ENCODE measurements around the gene ELL. TPM values are rescaled to one million over a fixed set of nuclear protein-coding genes. Genes with fewer than 3 reads are reported as not detected.
"Not testable (repeated sequence)": the region's sequence is repeated elsewhere in the genome, so short reads cannot be mapped to it uniquely, and the experiment has no call there.

The ELL gene
- total RNA-seq, 6 experiments from 2014 or later, result 15.7 to 17.8 (median 16.4) TPM

DNA sequence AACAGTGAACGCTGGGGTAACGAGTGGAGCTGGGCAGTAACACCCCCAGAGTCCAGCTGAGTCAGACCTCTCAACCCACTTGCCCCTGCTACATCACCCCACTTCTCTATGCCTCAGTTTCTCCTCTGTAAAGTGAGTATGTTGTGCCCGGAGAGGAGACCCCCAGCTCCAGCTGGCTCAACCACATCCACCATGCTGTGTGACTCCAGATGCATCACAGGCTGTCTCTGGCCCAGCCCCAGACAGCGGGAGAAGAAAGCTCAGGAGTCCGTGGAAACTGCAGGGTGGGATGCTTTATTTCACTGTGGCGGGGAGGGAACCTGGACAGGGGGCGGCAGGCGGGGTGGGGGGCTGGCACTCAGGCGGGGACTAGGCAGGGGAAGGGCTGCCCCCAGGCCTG lies 9.6 kb upstream of the ELL start:
- H3K36me3 Mint-ChIP-seq (ENCODE audit: low read depth), result peaks cover 17% of the 10 kb centered on the region
- H3K4me1 Mint-ChIP-seq (ENCODE audit: low read depth), result peaks cover 1% of the 10 kb centered on the region; the same call in 1 of the 2 replicates
- no peaks in the 10 kb centered on the region for H3K9me3 Mint-ChIP-seq
- no peak for DNase-seq
- TF ChIP-seq, protein P1, sequence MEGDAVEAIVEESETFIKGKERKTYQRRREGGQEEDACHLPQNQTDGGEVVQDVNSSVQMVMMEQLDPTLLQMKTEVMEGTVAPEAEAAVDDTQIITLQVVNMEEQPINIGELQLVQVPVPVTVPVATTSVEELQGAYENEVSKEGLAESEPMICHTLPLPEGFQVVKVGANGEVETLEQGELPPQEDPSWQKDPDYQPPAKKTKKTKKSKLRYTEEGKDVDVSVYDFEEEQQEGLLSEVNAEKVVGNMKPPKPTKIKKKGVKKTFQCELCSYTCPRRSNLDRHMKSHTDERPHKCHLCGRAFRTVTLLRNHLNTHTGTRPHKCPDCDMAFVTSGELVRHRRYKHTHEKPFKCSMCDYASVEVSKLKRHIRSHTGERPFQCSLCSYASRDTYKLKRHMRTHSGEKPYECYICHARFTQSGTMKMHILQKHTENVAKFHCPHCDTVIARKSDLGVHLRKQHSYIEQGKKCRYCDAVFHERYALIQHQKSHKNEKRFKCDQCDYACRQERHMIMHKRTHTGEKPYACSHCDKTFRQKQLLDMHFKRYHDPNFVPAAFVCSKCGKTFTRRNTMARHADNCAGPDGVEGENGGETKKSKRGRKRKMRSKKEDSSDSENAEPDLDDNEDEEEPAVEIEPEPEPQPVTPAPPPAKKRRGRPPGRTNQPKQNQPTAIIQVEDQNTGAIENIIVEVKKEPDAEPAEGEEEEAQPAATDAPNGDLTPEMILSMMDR (IDR thresholded peaks at IDR 0.05), result no peak
- no peaks in the 10 kb centered on the region; the same call in 1 of the 2 replicates for H3K27me3 Mint-ChIP-seq (ENCODE audit: insufficient read depth)
- H3K4me3 Mint-ChIP-seq, result no peak overlapping the region
- no peak overlapping the region for H3K27ac Mint-ChIP-seq

DNA sequence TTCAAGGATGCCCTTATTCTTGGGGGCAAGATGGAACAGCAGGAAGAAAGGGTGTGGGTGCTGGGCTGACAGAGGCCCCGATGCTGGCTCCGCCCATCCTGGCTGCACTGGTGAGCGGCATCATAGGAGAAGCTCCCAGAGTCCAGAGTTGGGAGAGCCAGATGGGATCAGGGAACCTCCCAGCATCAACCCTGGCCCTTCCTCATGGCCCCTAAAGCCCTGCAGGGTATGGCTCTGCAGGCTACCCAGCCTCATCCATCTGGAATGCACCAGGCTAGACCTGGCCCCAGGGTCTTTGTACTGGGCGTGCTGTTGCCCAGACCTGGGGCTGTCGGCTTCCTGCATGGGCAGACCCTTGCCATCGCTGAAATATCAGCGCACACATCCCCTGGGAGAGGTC lies 7.9 kb upstream of the ELL start:
- DNase-seq, result no peak

DNA sequence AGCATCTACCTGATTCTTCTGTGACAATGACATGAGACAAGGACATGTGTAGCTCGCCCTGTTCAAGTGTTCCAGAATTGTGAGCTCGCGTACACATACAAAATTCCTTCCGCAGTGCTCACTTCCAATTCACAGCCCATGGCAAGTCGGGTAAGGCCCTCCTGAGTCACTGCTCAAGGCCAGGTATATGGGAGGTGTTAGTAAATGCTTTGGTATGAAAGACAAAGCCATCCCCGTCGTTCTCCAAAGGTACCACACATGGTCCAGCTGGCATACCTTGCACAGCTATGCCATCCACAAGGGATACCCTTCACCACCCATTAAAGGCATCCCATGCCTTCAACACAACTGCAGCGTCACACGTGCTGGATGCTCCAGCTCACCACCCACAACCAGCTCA lies 4.4 kb upstream of the ELL start:
- Mint-ChIP-seq H3K4me3 (no peak overlapping the region), H3K27ac (no peak overlapping the region), H3K27me3 (ENCODE audit: insufficient read depth) (no peaks in the 10 kb centered on the region), H3K4me1 (ENCODE audit: low read depth) (peaks cover 5% of the 10 kb centered on the region; the same call in 1 of the 2 replicates), H3K36me3 (ENCODE audit: low read depth) (peaks cover 2% of the 10 kb centered on the region; the same call in 1 of the 2 replicates), H3K9me3 (no peaks in the 10 kb centered on the region)
- TF ChIP-seq, protein P1 (IDR thresholded peaks at IDR 0.05), result no peak
- no peak for DNase-seq

More for the DNA sequence above, 7.9 kb upstream of the ELL start:
- Mint-ChIP-seq H3K4me1 (ENCODE audit: low read depth) (peaks cover 5% of the 10 kb centered on the region; the same call in 1 of the 2 replicates), H3K36me3 (ENCODE audit: low read depth) (peaks cover 11% of the 10 kb centered on the region; the same call in 1 of the 2 replicates), H3K27ac (no peak overlapping the region; the same call in 1 of the 2 replicates), H3K9me3 (no peaks in the 10 kb centered on the region), H3K4me3 (no peak overlapping the region), H3K27me3 (ENCODE audit: insufficient read depth) (no peaks in the 10 kb centered on the region; the same call in 1 of the 2 replicates)
- TF ChIP-seq, protein P1 (IDR thresholded peaks at IDR 0.05), result no peak

DNA sequence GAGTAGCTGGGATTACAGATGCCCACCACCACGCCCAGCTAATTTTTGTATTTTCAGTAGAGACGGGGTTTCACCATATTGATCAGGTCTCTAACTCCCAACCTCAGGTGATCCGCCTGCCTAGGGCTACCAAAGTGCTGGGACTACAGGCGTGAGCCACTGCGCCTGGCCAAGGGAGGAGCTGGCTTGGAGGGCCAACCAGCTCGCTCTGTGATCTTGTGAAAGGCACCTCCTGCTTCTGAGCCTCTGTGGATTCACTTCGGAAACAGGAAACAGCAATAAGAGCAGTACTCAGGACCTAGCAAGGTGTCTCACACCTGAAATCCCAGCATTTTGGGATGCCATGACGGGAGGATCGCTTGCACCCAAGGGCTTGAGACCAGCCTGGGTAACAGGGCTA lies 2.0 kb upstream of the ELL start:
- TF ChIP-seq, protein P1 (IDR thresholded peaks at IDR 0.05), result no peak
- Mint-ChIP-seq H3K27me3 (ENCODE audit: insufficient read depth) (peaks cover 2% of the 10 kb centered on the region; the same call in 1 of the 2 replicates), H3K27ac (no peak overlapping the region), H3K4me1 (ENCODE audit: low read depth) (peaks cover 18% of the 10 kb centered on the region), H3K9me3 (no peaks in the 10 kb centered on the region), H3K4me3 (no peak overlapping the region), H3K36me3 (ENCODE audit: low read depth) (peaks cover 7% of the 10 kb centered on the region)
- no peak for DNase-seq

DNA sequence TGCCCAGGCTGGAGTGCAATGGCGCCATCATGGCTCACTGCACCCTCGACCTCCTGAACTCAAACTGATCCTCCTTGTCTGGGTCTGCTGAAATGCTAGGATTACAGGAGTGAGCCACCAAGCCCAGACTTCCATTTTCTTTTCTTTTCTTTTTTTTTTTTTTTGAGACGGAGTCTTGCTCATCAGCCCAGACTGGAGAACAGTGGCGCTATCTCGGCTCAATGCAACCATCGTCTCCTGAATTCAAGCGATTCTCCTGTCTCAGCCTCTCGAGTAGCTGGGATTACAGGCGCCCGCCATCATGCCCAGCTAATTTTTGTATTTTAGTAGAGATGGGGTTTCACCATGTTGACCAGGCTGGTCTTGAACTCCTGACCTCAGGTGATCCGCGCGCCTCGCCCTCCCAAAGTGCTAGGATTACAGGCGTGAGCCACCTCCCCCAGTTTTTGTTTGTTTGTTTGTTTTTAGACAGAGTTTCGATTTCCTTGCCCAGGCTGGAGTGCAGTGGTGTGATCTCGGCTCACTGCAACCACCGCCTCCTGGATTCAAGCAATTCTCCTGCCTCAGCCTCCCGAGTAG lies 1.1 kb upstream of the ELL start:
- H3K9me3 Mint-ChIP-seq; DNase-seq; H3K36me3 Mint-ChIP-seq (ENCODE audit: low read depth); H3K27me3 Mint-ChIP-seq (ENCODE audit: insufficient read depth): not testable (repeated sequence)
- Mint-ChIP-seq H3K27ac (peak overlapping the region; percentile 95), H3K4me1 (ENCODE audit: low read depth) (peaks cover 19% of the 10 kb centered on the region), H3K4me3 (peak overlapping the region; percentile 65)

DNA sequence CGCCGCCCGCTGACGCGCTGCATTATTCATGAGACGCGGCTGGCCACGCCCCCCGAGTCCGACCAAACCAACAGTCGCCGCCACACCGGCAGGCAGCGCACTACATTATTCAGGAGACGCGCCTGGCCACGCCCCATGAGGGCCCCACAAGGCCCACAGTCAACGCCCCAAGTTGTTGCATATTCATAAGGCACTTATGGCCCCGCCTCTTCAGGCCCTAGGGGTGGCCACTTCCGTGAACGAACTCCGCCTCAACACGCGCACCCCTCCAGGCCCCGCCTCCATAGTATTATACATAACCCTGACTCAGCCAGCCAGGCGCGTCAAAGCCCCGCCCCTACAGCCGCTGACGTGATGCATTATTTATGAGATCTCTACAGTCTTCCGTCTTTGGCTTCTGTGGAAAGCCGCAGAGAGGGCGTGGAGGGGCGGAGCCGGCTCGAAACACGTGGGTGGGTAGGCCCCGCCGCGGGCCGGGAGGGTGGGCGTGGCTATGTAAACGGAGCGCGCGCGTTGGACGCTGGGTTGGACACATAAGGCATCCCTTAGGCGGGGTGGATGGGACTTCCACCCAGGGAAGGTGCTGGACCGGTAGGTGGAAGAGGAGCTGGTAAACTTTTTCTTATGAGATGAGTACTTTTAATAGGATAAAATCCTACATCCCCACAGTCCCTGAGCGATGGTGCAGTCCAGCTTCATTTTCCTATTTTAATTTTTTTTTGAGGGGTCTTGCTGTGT lies 423 bp upstream of the ELL start:
- Mint-ChIP-seq H3K9me3 (no peaks in the 10 kb centered on the region), H3K4me3 (peak overlapping the region; percentile 92), H3K36me3 (ENCODE audit: low read depth) (peaks cover 7% of the 10 kb centered on the region), H3K27me3 (ENCODE audit: insufficient read depth) (peaks cover 2% of the 10 kb centered on the region; the same call in 1 of the 2 replicates), H3K4me1 (ENCODE audit: low read depth) (peaks cover 19% of the 10 kb centered on the region), H3K27ac (peak overlapping the region; percentile 95)
- DNase-seq, result peak; percentile 100
- TF ChIP-seq, protein P1 (IDR thresholded peaks at IDR 0.05), result no peak; the same call in 1 of the 2 replicates
